ENCODE measurements around the gene MCTP1. TPM values are rescaled to one million over a fixed set of nuclear protein-coding genes. Genes with fewer than 3 reads are reported as not detected.

Gene MCTP1
- total and polyA plus RNA-seq, 9 of the 15 experiments (the other 6 are each of a cell fraction or from before 2014, with no cell fraction given) = 0.04 to 0.93 (median 0.06) TPM; not detected in 4

DNA sequence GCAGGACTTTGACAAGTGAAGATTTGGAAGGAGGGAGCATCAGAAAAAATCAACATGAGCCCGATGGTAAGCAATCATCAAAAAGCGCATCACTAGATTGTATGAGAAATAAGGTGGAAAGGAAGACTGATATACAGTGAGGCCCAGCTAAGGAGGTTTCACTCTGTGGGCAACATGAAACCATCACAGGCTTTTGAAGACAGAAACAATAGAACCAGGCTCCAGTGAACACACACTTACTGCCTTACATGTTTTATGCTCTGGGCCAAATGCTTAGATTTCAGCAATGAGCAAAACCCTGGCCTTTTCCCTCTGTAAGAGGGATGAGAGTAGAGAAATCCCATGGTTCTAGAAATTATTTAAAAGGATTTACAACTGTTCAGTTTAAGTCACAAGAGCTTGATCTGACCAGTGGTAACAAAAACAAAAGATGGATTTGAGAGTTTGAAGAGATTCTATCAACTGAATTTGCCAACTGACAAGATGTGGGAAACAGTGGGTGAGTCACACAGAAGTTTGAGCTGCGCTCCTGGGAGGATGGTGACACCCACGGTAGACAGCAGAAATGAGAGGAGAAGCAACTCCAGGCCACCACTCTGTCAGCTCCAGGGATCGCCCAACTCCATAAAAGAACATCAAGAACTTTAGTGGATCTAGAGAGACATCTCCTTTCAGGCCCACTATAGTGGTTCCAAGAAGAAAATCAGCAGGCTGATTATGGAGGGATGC is 261.8 kb downstream of the MCTP1 start:
- CTCF ChIA-PET (ENCODE audit: low intra/inter-chr PET ratio) = no interaction called here
- POLR2A ChIA-PET = no interaction called here
- H3K79me2 ChIP-seq (ENCODE audit: control insufficient read depth, insufficient read depth, low read length) = no peaks in the 10 kb centered on the region
- in situ Hi-C loops (cut with MboI) (no loop called here), intact Hi-C loops (cut with micrococcal nuclease) (no loop called here)
- no peak overlapping the region for H3K4me2 ChIP-seq (ENCODE audit: insufficient read depth, low read length)
- no peak for ATAC-seq
- no TSS peak for BruUV-seq (replicated peaks)
- no peaks in the 10 kb centered on the region for H3K9me3 ChIP-seq (replicated peaks; ENCODE audit: control insufficient read depth, insufficient read depth, low read depth, low read length)
- H3K9ac ChIP-seq (ENCODE audit: insufficient read depth in 1 of 2, low read depth in 2 of 2, low read length in 2 of 2) = no peak overlapping the region
- DNase-seq (ENCODE audit: extremely low read depth in 1 of 4, low spot score in 3 of 4) = no peak
- no peaks in the 10 kb centered on the region for H3K9me1 ChIP-seq (ENCODE audit: control insufficient read depth, insufficient read depth, low read length)
- no peak overlapping the region for H2AFZ ChIP-seq (ENCODE audit: low read depth, low read length)
- no peaks in the 10 kb centered on the region for H3K36me3 ChIP-seq (ENCODE audit: control insufficient read depth, insufficient read depth, low read length)
- H3K27me3 ChIP-seq (ENCODE audit: control insufficient read depth in 2 of 2, insufficient read depth in 2 of 2, low read length in 2 of 2) = no peaks in the 10 kb centered on the region
- FAIRE-seq = no peak
- H3K4me3 ChIP-seq = no peak overlapping the region
- no peak overlapping the region for H3K27ac ChIP-seq (ENCODE audit: extremely low read depth, low read depth, low read length)
- TF ChIP-seq GTF2E2 (tag; IDR thresholded peaks at IDR 0.05) (no peak), TBP (optimal IDR thresholded peaks at IDR 0.05; ENCODE audit: low read depth, low read length) (no peak), ATF1 (CRISPR knock-in tag; IDR thresholded peaks at IDR 0.05) (no peak), ATF1 (tag; IDR thresholded peaks at IDR 0.05) (no peak), SIRT6 (IDR thresholded peaks at IDR 0.05; ENCODE audit: low read depth, low read length) (no peak), ZBED1 (IDR thresholded peaks at IDR 0.05) (no peak), ZNF57 (CRISPR knock-in tag; IDR thresholded peaks at IDR 0.05) (no peak), ELF2 (CRISPR knock-in tag; IDR thresholded peaks at IDR 0.05) (no peak), KHSRP (IDR thresholded peaks at IDR 0.05) (no peak), ETV6 (IDR thresholded peaks at IDR 0.05; ENCODE audit: borderline replicate concordance in 1 of 2, low read depth in 2 of 2, low read length in 1 of 2) (no peak), ETV6 (CRISPR knock-in tag; IDR thresholded peaks at IDR 0.05; ENCODE audit: borderline replicate concordance) (no peak), HOMEZ (CRISPR knock-in tag; IDR thresholded peaks at IDR 0.05) (no peak), CBFA2T3 (IDR thresholded peaks at IDR 0.05) (no peak)
- TF ChIP-seq, protein P1, sequence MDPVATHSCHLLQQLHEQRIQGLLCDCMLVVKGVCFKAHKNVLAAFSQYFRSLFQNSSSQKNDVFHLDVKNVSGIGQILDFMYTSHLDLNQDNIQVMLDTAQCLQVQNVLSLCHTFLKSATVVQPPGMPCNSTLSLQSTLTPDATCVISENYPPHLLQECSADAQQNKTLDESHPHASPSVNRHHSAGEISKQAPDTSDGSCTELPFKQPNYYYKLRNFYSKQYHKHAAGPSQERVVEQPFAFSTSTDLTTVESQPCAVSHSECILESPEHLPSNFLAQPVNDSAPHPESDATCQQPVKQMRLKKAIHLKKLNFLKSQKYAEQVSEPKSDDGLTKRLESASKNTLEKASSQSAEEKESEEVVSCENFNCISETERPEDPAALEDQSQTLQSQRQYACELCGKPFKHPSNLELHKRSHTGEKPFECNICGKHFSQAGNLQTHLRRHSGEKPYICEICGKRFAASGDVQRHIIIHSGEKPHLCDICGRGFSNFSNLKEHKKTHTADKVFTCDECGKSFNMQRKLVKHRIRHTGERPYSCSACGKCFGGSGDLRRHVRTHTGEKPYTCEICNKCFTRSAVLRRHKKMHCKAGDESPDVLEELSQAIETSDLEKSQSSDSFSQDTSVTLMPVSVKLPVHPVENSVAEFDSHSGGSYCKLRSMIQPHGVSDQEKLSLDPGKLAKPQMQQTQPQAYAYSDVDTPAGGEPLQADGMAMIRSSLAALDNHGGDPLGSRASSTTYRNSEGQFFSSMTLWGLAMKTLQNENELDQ (CRISPR knock-in tag; IDR thresholded peaks at IDR 0.05; ENCODE audit: borderline replicate concordance) = no peak
- no peaks in the 10 kb centered on the region for H3K4me1 ChIP-seq (replicated peaks in 1 of 2; ENCODE audit: control insufficient read depth in 2 of 2, insufficient read depth in 2 of 2, low read length in 2 of 2)
- whole genome bisulfite sequencing (ENCODE audit: insufficient coverage, low coverage, missing lambda C conversion rate) = 0% methylated on average over 5 of the region's 5 CpGs
- no peaks in the 10 kb centered on the region for H4K20me1 ChIP-seq (replicated peaks; ENCODE audit: control insufficient read depth, insufficient read depth, low read length)
